Vagina (tissue), 2 donors: ENCODE data around the gene LRRC8E. TPM values are rescaled to one million over a fixed set of nuclear protein-coding genes. Genes with fewer than 3 reads are reported as not detected.

Source experiments
- DNase-seq, 2 donors: peaks; one replicate each; pipeline ENCODE4 v3.0.0-alpha.2; 2017; ENCODE audit errors: extremely low spot score in 2 of 2
- H3K27ac ChIP-seq: fragments of 200-600 bp; sonication (generic); one replicate; pipeline ENCODE4 v1.5.1; 2019
- H3K27me3 ChIP-seq: fragments of 200-600 bp; sonication (generic); one replicate; pipeline ENCODE4 v1.5.1; 2019
- H3K36me3 ChIP-seq, 2 donors: fragments of 200-600 bp; sonication (generic); one replicate each; pipeline ENCODE4 v1.5.1; 2017 to 2019
- H3K4me1 ChIP-seq: fragments of 200-600 bp; sonication (generic); one replicate; pipeline ENCODE4 v1.5.1; 2019
- H3K4me3 ChIP-seq, 2 donors: fragments of 200-600 bp; sonication (generic); 1 replicate in 1 of 2; 2 replicates in 1 of 2; pipeline ENCODE4 v1.5.1; 2016 to 2019
- H3K9me3 ChIP-seq: fragments of 200-600 bp; sonication (generic); one replicate; pipeline ENCODE4 v1.5.1; 2019
- CTCF ChIP-seq, 3 experiments: fragments of 450-650 bp in 2 of 3; fragments of 200-600 bp in 1 of 3; sonication (generic) in 1 of 3; IDR thresholded peaks; one replicate each; pipeline ENCODE4 v1.5.1; 2017 to 2019; ENCODE audit warnings: antibody characterized with exemption in 3 of 3, mild to moderate bottlenecking in 2 of 3, moderate library complexity in 2 of 3
- POLR2A ChIP-seq, 2 donors: fragments of 450-650 bp; IDR thresholded peaks; one replicate each; pipeline ENCODE4 v1.6.1; 2017; ENCODE audit warnings: antibody characterized with exemption in 2 of 2, mild to moderate bottlenecking in 2 of 2, moderate library complexity in 2 of 2
- POLR2AphosphoS5 ChIP-seq, 2 donors: sonication (generic); formaldehyde crosslinking; IDR thresholded peaks; one replicate each; pipeline ENCODE4 v1.9.0; 2017; ENCODE audit warnings: antibody characterized with exemption in 2 of 2, mild to moderate bottlenecking in 2 of 2, low read depth in 1 of 2; ENCODE audit not compliant: insufficient read depth in 1 of 2
- intact Hi-C: fragments of 100-400 bp; cut with DNase I; formaldehyde crosslinking; loops from one replicate; pipeline ENCODE4 v1.15.1; 2023
- total RNA-seq: library from RNA; depleted of rRNA; stranded (reverse); fragments of >200 nt; gene quantifications from one replicate; pipeline ENCODE4 v1.2.3, GENCODE V29; 2016

Gene LRRC8E
- total RNA-seq, 1 donor from 2014 or later = 6.6 TPM

GRCh38 chr19:7926021-7926726 is 37.9 kb downstream of the LRRC8E start, which contains the start of gene CTXN1:
Gene CTXN1 (minus strand): TSS chr19:7926135. CDS start chr19:7925538, 597 bp downstream.
- TF ChIP-seq POLR2AphosphoS5 (IDR thresholded peaks at IDR 0.05; ENCODE audit: insufficient read depth in 1 of 2, low read depth in 1 of 2) (peak in 1 of 2 donors; percentile 68), CTCF (IDR thresholded peaks at IDR 0.05) (peak in 1 of 3 experiments; percentile 31), POLR2A (IDR thresholded peaks at IDR 0.05) (no peak)
- intact Hi-C loops = no loop called here
- Histone ChIP-seq H3K4me1 (peaks cover 80% of the 10 kb centered on the region), H3K4me3 (peak within 1 kb of the TSS; percentile 45 to 76), H3K36me3 (peaks cover 0 to 29% of the 10 kb centered on the region in 2 donors), H3K27me3 (no peaks in the 10 kb centered on the region), H3K27ac (peak within 1 kb of the TSS; percentile 96), H3K9me3 (no peaks in the 10 kb centered on the region)
- no peak for DNase-seq

- H3K9me3 ChIP-seq = no peaks in the 10 kb centered on the region
- H3K36me3 ChIP-seq = peaks cover 0 to 32% of the 10 kb centered on the region in 2 donors
- intact Hi-C loops = no loop called here
- peaks cover 72% of the 10 kb centered on the region for H3K4me1 ChIP-seq
- H3K27me3 ChIP-seq = no peaks in the 10 kb centered on the region
- peak overlapping the region; percentile 96 for H3K27ac ChIP-seq
- TF ChIP-seq CTCF (IDR thresholded peaks at IDR 0.05) = no peak
- no peak for TF ChIP-seq POLR2A (IDR thresholded peaks at IDR 0.05)
- no peak for TF ChIP-seq POLR2AphosphoS5 (IDR thresholded peaks at IDR 0.05; ENCODE audit: insufficient read depth in 1 of 2, low read depth in 1 of 2)
- no peak for DNase-seq
- peak overlapping the region in 1 of 2 donors; percentile 45 for H3K4me3 ChIP-seq
Measured at GRCh38 chr19:7926727-7927604, 38.7 kb downstream of the LRRC8E start.

- Histone ChIP-seq H3K9me3 (no peaks in the 10 kb centered on the region), H3K36me3 (peaks cover 0 to 32% of the 10 kb centered on the region in 2 donors), H3K27ac (peak overlapping the region; percentile 96), H3K4me1 (peaks cover 64% of the 10 kb centered on the region), H3K27me3 (no peaks in the 10 kb centered on the region), H3K4me3 (peak overlapping the region in 1 of 2 donors; percentile 3)
- DNase-seq = no peak
- TF ChIP-seq CTCF (IDR thresholded peaks at IDR 0.05) = no peak
- no peak for TF ChIP-seq POLR2A (IDR thresholded peaks at IDR 0.05)
- no peak for TF ChIP-seq POLR2AphosphoS5 (IDR thresholded peaks at IDR 0.05; ENCODE audit: insufficient read depth in 1 of 2, low read depth in 1 of 2)
- intact Hi-C loops = no loop called here
Measured at GRCh38 chr19:7927605-7928333, 39.5 kb downstream of the LRRC8E start.

DNA sequence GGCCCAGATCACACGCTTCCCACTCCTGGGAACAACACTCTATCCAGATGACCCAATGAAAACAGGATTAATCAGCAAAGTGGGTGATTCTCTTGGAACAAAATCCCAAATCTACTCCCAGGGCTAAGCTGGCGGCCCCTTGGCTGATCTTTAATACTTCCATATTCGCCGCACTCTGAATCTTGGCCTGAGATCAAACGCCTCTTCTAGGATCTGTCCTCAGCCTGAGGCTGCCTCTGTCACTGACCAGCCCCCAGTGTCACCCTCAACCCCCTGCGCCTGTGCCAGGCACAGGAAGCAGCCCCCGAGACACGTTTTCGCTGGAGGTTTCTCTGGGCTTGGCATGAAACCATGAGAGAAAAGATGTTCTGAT is 40.0 kb downstream of the LRRC8E start:
- no peak for DNase-seq
- Histone ChIP-seq H3K27ac (peak overlapping the region; percentile 96), H3K27me3 (no peaks in the 10 kb centered on the region), H3K9me3 (no peaks in the 10 kb centered on the region), H3K36me3 (peaks cover 0 to 32% of the 10 kb centered on the region in 2 donors), H3K4me3 (peak overlapping the region; percentile 3 to 15), H3K4me1 (peaks cover 59% of the 10 kb centered on the region)
- intact Hi-C loops = no loop called here
- TF ChIP-seq POLR2AphosphoS5 (IDR thresholded peaks at IDR 0.05; ENCODE audit: insufficient read depth in 1 of 2, low read depth in 1 of 2) (peak in 1 of 2 donors; percentile 33), CTCF (IDR thresholded peaks at IDR 0.05) (peak in 1 of 3 experiments; percentile 5), POLR2A (IDR thresholded peaks at IDR 0.05) (no peak)
